ENCODE data around the gene SP4.
"Not testable (repeated sequence)": the region's sequence is repeated elsewhere in the genome, so short reads cannot be mapped to it uniquely, and the experiment has no call there.

SP4 gene

DNA sequence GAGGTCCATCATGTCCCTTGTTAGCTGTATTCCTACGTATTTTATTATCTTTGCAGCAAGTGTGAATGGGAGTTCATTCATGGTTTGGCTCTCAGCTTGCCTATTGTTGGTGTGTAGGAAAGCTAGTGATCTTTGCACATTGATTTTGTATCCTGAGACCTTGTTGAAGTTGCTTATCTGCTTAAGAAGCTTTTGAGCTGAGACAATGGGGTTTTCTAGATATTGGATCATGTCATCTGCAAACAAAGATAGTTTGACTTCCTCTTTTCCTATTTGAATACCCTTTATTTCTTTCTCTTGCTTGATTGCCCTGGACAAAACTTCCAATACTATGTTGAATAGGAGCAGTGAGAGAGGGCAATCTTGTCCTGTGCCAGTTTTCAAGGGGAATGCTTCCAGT lies 104.6 kb downstream of the SP4 start:
- DNase-seq, result not testable (repeated sequence)

GRCh38 chr7:21533646-21534045 lies 105.8 kb downstream of the SP4 start:
- not testable (repeated sequence) for DNase-seq

DNA sequence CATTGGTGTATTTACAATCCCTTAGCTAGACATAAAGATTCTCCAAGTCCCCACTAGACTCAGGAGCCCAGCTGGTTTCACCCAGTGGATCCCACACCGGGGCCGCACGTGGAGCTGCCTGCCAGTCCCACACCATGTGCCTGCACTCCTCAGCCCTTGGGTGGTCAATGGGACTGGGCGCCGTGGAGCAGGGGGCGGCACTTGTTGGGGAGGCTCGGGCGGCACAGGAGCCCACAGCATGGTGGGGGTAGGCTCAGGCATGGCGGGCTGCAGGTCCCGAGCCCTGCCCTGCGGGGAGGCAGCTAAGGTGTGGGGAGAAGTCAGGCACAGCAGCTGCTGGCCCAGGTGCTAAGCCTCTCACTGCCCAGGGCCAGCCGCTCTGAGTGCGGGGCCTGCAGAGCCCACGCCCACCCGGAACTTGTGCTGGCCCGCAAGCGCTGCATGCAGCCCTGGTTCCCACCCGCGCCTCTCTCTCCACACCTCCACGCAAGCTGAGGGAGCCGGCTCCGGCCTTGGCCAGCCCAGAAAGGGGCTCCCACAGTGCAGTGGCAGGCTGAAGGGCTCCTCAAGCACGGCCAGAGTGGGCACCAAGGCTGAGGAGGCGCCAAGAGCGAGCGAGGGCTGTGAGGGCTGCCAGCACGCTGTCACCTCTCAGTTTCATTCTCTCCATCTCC lies 108.7 kb downstream of the SP4 start:
- DNase-seq, result not testable (repeated sequence)

DNA sequence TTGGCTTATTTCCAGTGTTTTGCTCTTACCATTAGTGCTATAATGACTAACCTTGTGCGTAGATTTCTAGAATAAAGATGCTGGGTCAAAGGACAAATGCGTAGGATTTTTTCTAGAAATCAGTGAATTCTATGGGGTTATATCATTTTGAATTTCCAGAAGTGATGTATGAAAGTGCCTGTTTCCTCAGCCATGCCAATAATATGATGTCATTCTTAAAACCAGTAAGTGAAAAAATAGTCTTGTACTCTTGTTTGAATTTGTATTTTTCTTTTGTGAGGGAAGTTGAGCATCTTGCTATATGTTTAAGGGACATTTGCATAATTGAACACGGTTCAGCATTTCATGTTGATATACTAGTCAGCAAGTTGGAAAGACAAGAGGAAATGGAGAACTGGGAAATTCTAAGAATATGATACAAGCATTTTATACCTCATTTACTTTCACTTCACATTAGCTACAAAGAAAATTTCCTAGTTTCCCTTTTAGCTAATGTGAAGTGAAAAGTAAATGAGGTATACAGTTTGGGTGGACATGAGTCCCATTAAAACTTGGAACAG lies 111.1 kb downstream of the SP4 start:
- no peak for DNase-seq

- DNase-seq, result no peak
Measured at GRCh38 chr7:21542891-21543527, 115.1 kb downstream of the SP4 start, which contains the start of gene DNAH11. TSS of gene DNAH11 (plus strand) at chr7:21543039. CDS start at chr7:21543246, 207 bp downstream.

DNA sequence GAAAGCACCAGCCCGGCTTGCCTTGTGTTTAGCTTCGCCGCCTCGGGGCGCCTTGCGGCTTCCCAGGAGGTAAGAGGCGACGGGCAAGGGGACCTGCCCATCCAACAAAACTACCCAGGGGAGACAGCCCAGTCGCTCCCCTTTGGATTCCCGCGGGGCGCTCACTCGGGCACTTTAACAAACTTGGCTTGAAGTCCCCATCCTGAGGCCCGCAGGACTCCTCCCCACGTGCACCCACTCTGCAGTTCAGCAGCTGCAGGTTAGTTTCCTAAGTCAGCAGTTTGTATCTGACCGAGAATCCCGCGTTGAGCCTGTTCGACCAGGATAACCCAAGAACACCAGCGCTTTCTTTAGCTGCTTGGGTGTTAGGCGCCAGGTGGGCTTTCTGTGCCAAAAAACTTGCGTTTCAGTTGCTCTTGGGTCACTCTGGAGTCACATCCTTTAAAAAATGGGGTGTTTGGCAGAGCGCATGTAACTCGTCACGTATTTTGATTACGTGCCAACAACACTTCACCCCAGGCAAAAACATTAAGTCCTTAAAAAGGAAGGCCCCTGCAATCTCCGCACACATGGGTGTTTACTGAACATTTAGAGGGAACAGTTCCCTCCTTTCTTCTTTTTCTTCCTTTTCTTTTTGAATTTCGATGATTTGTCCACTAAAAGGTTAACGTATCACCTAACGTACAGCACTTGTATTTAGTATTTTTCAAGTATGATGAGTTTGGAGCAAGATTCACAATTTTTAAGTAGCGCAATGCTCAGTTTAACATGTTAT lies 115.8 kb downstream of the SP4 start:
- DNase-seq, result no peak

DNA sequence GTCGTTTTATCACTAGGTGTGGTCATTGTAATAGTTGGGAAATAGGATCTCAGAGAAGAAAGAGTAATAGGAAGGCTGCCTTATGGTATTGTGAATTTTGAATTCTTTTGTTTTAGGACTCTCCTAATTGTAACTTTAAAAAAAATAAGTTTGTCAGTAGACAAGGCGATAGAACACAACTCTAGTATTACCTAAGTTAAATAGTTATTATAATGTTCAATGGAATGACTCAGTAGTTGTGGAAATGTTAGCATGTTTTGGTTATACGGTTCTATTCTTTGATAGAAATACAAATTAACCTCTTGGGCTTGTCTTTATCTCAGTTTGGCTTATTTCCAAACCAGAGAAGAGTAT lies 116.4 kb downstream of the SP4 start:
- DNase-seq, result no peak

DNA sequence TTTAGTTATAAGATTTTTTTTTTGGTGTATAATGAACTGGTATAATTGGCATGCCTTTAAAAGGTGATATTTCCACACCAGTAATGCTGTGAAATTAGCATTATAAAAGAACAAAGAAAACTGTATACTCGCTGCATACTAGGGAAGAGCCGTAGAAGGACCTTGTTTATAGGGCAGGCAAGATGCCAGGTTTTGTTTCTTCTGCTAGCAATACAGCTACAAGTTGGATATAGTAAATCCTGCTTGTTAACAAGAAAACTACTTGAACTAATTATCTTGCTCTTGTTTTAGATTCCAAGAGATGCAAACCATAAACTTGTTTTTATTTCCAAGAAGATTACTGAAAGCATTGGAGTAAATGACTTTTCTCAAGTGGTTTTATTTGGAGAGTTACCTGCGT lies 116.8 kb downstream of the SP4 start:
- no peak for DNase-seq

GRCh38 chr7:21547501-21547900 lies 119.6 kb downstream of the SP4 start:
- no peak for DNase-seq

DNA sequence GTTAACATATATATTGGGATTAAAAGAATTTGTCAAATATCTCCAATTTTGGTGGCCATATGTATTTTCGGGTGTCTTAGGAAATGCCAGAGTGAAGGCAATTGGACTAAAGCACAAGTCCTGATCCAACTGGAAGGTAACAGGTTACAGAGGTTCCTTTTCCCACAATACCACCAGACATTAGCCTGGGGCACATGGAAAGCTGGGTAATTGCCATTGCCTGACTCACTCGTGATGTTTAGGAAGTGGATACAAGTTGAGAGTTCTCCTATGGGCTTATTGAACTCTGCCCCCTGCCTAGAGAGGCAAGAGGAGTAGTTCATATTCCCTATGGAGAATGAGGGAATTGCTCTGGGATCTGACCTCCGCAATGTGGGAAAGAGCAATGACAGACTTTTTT lies 120.6 kb downstream of the SP4 start:
- DNase-seq, result peak; percentile 36

DNA sequence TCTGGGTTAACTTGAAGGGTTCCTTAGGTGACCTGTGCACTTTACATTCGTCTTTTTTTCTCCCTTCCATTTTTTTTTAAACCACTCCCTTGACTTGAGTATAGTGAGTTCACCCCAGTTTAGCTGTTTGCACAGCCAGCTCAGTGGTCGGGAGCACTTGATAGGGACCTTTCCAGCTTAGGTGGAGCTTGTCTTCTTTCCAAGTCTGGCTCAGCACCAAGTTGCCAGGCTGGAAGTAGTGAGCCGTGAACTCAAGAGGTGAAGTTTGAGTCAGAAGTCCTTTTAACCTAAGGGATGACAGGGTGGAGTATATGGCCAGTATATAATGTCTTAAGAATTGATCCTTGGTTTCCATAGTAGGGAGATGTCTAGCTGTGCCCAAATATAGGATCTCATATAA lies 122.2 kb downstream of the SP4 start:
- no peak for DNase-seq

DNA sequence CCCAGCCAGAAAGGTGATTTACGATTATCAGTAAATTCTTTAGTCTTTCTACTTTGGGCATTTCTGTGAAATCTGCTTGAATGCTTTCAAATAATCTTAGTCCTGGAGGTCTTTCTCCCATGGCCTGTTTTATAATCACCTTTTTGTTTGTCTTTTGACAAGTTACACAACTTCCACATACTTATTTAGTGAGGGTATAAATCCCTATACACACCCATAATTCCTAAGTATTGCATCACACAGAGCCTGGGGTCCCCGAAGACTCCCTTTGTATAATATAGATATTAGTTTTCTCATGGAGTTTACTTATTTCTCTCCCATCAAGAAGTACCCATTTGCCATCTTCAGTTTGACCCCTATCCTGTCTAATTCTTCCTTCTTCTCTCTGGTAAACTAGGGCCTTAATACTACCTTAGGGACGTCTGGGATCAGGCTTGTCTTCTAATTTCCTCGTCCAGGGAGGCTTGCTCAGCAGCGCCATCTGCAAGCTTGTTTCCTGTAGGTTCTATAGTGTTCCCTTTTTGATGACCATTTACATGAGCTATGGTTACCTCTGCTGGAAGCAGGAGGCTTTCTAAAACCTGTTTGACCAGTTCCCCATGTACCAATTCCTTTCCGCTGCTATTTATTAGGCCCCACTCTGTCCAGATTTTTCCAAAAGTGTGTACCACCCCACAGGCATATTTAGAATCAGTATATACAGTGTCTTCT lies 123.1 kb downstream of the SP4 start:
- no peak for DNase-seq

- DNase-seq, result no peak
Measured at GRCh38 chr7:21562385-21562784, 134.5 kb downstream of the SP4 start.

Data from NCI-H226 (cell line).